B cell (primary cell): ENCODE measurements around the gene DIS3L2. TPM values are rescaled to one million over a fixed set of nuclear protein-coding genes. Genes with fewer than 3 reads are reported as not detected.

ENCODE experiments used
- ATAC-seq: fragments of 200-7000 bp; cut with Tn5 transposase; one replicate; pipeline ENCODE4 v1.10.0; 2021; ENCODE audit warnings: low read depth, mild to moderate bottlenecking, moderate number of reproducible peaks, moderate library complexity
- CTCF ChIA-PET: fragments of 350-600 bp; sonication (Branson Sonifier 250); formaldehyde crosslinking; loops from one replicate; lab custom pipeline; 2021; ENCODE audit warnings: antibody characterized with exemption, inconsistent platforms; lab: Charles Lee
- POLR2A ChIA-PET: fragments of 350-600 bp; sonication (Branson Sonifier 250); formaldehyde crosslinking; loops from one replicate; lab custom pipeline; 2021; ENCODE audit warnings: antibody characterized with exemption; lab: Charles Lee
- DNase-seq: peaks from one replicate; pipeline ENCODE4 v3.0.0; 2013
- H2AFZ ChIP-seq: 2 replicates; pipeline ENCODE4 v1.6.1; 2012; ENCODE audit warnings: mild to moderate bottlenecking, low read depth, low read length; ENCODE audit not compliant: insufficient read depth, poor library complexity, severe bottlenecking
- H3K27ac ChIP-seq, 2 donors: 1 replicate in 1 of 2; 2 replicates in 1 of 2; pipeline ENCODE4 v1.5.1; 2012 to 2013; ENCODE audit warnings: low read length in 2 of 2, mild to moderate bottlenecking in 2 of 2, moderate library complexity in 1 of 2
- H3K27me3 ChIP-seq, 4 experiments: fragments of 200-600 bp in 1 of 4; sonication (generic) in 1 of 4; replicated peaks in 1 of 4; 1 replicate in 2 of 4; 2 replicates in 2 of 4; pipeline versions ENCODE4 v1.6.1 to v1.7.0; 2013 to 2016; ENCODE audit warnings: low read length in 3 of 4, mild to moderate bottlenecking in 2 of 4, mixed read lengths in 1 of 4, moderate library complexity in 1 of 4; ENCODE audit not compliant: insufficient read depth in 4 of 4, control insufficient read depth in 3 of 4; ENCODE audit errors: control extremely low read depth in 1 of 4
- H3K36me3 ChIP-seq, 2 experiments: replicated peaks in 1 of 2; 1 replicate in 1 of 2; 2 replicates in 1 of 2; pipeline versions ENCODE4 v1.6.1 to v1.7.1; 2013; ENCODE audit warnings: low read length in 1 of 2; ENCODE audit not compliant: insufficient read depth in 2 of 2, control insufficient read depth in 1 of 2; ENCODE audit errors: control extremely low read depth in 1 of 2, extremely low read depth in 1 of 2
- H3K4me1 ChIP-seq, 2 donors: fragments of 200-600 bp in 1 of 2; sonication (generic) in 1 of 2; 1 replicate in 1 of 2; 2 replicates in 1 of 2; pipeline versions ENCODE4 v1.5.1 to v1.6.1; 2013 to 2017; ENCODE audit warnings: low read length in 2 of 2; ENCODE audit not compliant: control insufficient read depth in 2 of 2, insufficient read depth in 2 of 2
- H3K4me2 ChIP-seq: replicated peaks from 2 replicates; pipeline ENCODE3; 2012; ENCODE audit warnings: mild to moderate bottlenecking, low read depth, low read length; ENCODE audit not compliant: poor library complexity, severe bottlenecking
- H3K4me3 ChIP-seq, 5 experiments: fragments of 200-600 bp in 1 of 5; sonication (generic) in 1 of 5; 1 replicate in 3 of 5; 2 replicates in 2 of 5; pipeline versions ENCODE4 v1.5.1 to v1.7.0; 2011 to 2016; ENCODE audit warnings: low read length in 4 of 5, mild to moderate bottlenecking in 4 of 5, low read depth in 2 of 5, control low read depth in 1 of 5, moderate library complexity in 1 of 5; ENCODE audit not compliant: insufficient read depth in 1 of 5; ENCODE audit errors: control extremely low read depth in 1 of 5, extremely low read depth in 1 of 5
- H3K79me2 ChIP-seq: fragments of 200-600 bp; sonication (generic); one replicate; pipeline ENCODE4 v1.6.0; 2016; ENCODE audit warnings: low read length; ENCODE audit not compliant: control insufficient read depth, insufficient read depth
- H3K9ac ChIP-seq: fragments of 200-600 bp; sonication (generic); 2 replicates; pipeline ENCODE4 v1.6.1; 2017; ENCODE audit warnings: mild to moderate bottlenecking, low read length, moderate library complexity
- H3K9me3 ChIP-seq, 3 donors: one replicate each; pipeline versions ENCODE4 v1.6.1 to v1.7.1; 2013; ENCODE audit warnings: low read length in 2 of 3; ENCODE audit not compliant: control insufficient read depth in 2 of 3, insufficient read depth in 1 of 3; ENCODE audit errors: control extremely low read depth in 1 of 3
- H4K20me1 ChIP-seq: 2 replicates; pipeline ENCODE4 v1.6.0; 2012; ENCODE audit warnings: mild to moderate bottlenecking, low read length; ENCODE audit not compliant: insufficient read depth, control insufficient read depth, poor library complexity, severe bottlenecking
- H3K27ac Mint-ChIP-seq: one replicate; pipeline ENCODE4 v1.8.0; 2021; ENCODE audit warnings: mixed read lengths
- H3K27me3 Mint-ChIP-seq: one replicate; pipeline ENCODE4 v1.8.0; 2021; ENCODE audit warnings: mixed read lengths
- H3K4me1 Mint-ChIP-seq: one replicate; pipeline ENCODE4 v1.8.0; 2021; ENCODE audit warnings: mixed read lengths
- H3K4me3 Mint-ChIP-seq: one replicate; pipeline ENCODE4 v1.8.0; 2021; ENCODE audit warnings: mixed read lengths
- H3K9me3 Mint-ChIP-seq: one replicate; pipeline ENCODE4 v1.8.0; 2022; ENCODE audit warnings: mixed read lengths; ENCODE audit not compliant: insufficient read depth
- CTCF ChIP-seq: fragments of 200-600 bp; IDR thresholded peaks from one replicate; pipeline ENCODE4 v1.8.0; 2022; ENCODE audit warnings: antibody characterized with exemption, mild to moderate bottlenecking
- EZH2 ChIP-seq: IDR thresholded peaks from 2 replicates; pipeline ENCODE4 v1.6.1; 2012; ENCODE audit warnings: borderline replicate concordance, low read depth, mild to moderate bottlenecking, moderate library complexity, low read length; ENCODE audit not compliant: insufficient read depth, poor library complexity, severe bottlenecking
- WGBS: methylation state at CpG from one replicate; pipeline ENCODE4 v1.1.5; 2013; ENCODE audit warnings: missing lambda C conversion rate; ENCODE audit not compliant: insufficient coverage; 5-methylcytosine and 5-hydroxymethylcytosine counted together
- intact Hi-C: fragments of 100-400 bp; cut with micrococcal nuclease; formaldehyde crosslinking; loops from one replicate; pipeline ENCODE4 v1.10.0; 2022
- polyA plus RNA-seq: library from polyadenylated mRNA; depleted of rRNA; stranded (reverse); fragments of >200 nt; gene quantifications from 2 replicates; pipeline ENCODE4 v1.2.3, GENCODE V29; 2012
- total RNA-seq, 2 donors: library from RNA; stranded (reverse); fragments of 120-200 nt in 1 of 2; gene quantifications; 1 replicate in 1 of 2; 2 replicates in 1 of 2; pipeline versions ENCODE4 v1.2.3 to v1.2.4, GENCODE V29; 2013 to 2022

Gene DIS3L2
- total and polyA plus RNA-seq, 2 donors (not counting 1 experiment from before 2014, with no cell fraction given) = 34.5 to 70.1 TPM

GRCh38 chr2:232275670-232276069 is 314.2 kb downstream of the DIS3L2 start:
- peaks cover 0 to 19% of the 10 kb centered on the region in 2 experiments for H3K36me3 ChIP-seq

More at GRCh38 chr2:232275670-232276069, 314.2 kb downstream of the DIS3L2 start:
- H3K27me3 Mint-ChIP-seq = no peaks in the 10 kb centered on the region
- ChIA-PET POLR2A (no interaction called here), CTCF (interaction anchor here (0.7 kb wide), 1 partner anchor 8 kb away, joined by 3 read pairs; no protein-coding TSS in a partner anchor)
- DNase-seq (no peak), ATAC-seq (no peak)
- H3K9me3 Mint-ChIP-seq = peaks cover 6% of the 10 kb centered on the region
- no peak overlapping the region for H3K4me2 ChIP-seq
- H3K27ac Mint-ChIP-seq = no peak overlapping the region
- no peak overlapping the region for H3K27ac ChIP-seq
- no peaks in the 10 kb centered on the region for H3K27me3 ChIP-seq
- H2AFZ ChIP-seq = no peak overlapping the region
- no peak overlapping the region for H3K4me3 Mint-ChIP-seq
- TF ChIP-seq CTCF (no peak), EZH2 (no peak)
- intact Hi-C loops = no loop called here
- H3K4me1 ChIP-seq = no peaks in the 10 kb centered on the region
- H4K20me1 ChIP-seq = no peaks in the 10 kb centered on the region
- no peak overlapping the region for H3K4me3 ChIP-seq
- no peaks in the 10 kb centered on the region for H3K79me2 ChIP-seq
- peaks cover 0 to 7% (median 4%) of the 10 kb centered on the region in 3 donors for H3K9me3 ChIP-seq
- H3K4me1 Mint-ChIP-seq = no peaks in the 10 kb centered on the region
- H3K9ac ChIP-seq = no peak overlapping the region
- WGBS = 79% methylated on average over 3 of the region's 5 CpGs
